Pancreas (tissue), 10 donors: Measurements from ENCODE around the gene FURIN. TPM values are rescaled to one million over a fixed set of nuclear protein-coding genes. Genes with fewer than 3 reads are reported as not detected.

Experiments used
- ATAC-seq, 4 donors: fragments of 200-7000 bp; cut with Tn5 transposase; one replicate each; pipeline versions ENCODE4 v1.8.0 to v1.9.1; 2020; ENCODE audit warnings: mild to moderate bottlenecking in 4 of 4, moderate library complexity in 4 of 4
- DNase-seq, 6 donors: peaks; one replicate each; pipeline ENCODE4 v3.0.0-alpha.2; 2020
- FAIRE-seq: peaks from 2 replicates; lab custom pipeline; 2012; peaks lifted over from hg19 to GRCh38; lab: Jason Lieb, UNC
- H3K27ac ChIP-seq, 4 donors: fragments of 200-600 bp; sonication (generic); 1 replicate in 3 of 4; 2 replicates in 1 of 4; pipeline versions ENCODE4 v1.5.0 to v1.8.0; 2020
- H3K27me3 ChIP-seq, 4 donors: fragments of 200-600 bp; one replicate each; pipeline ENCODE4 v1.8.0; 2021
- H3K36me3 ChIP-seq, 3 donors: fragments of 200-600 bp; sonication (generic) in 1 of 3; one replicate each; pipeline versions ENCODE4 v1.5.0 to v1.8.0; 2020 to 2021
- H3K4me1 ChIP-seq, 3 donors: fragments of 200-600 bp; one replicate each; pipeline ENCODE4 v1.8.0; 2021
- H3K4me3 ChIP-seq, 4 donors: fragments of 200-600 bp; sonication (generic) in 2 of 4; one replicate each; pipeline versions ENCODE4 v1.5.0 to v1.8.0; 2020 to 2021
- H3K9me3 ChIP-seq, 4 donors: fragments of 200-600 bp; one replicate each; pipeline ENCODE4 v1.8.0; 2021
- CTCF ChIP-seq, 4 donors: fragments of 200-600 bp; sonication (generic) in 3 of 4; IDR thresholded peaks; one replicate each; pipeline versions ENCODE4 v1.5.0 to v1.8.0; 2021; ENCODE audit warnings: antibody characterized with exemption in 4 of 4
- WGBS, 2 donors: extraction: QIAGEN DNeasy Blood & Tissue Kit; methylation state at CpG; one replicate each; pipeline ENCODE4 v1.1.7; 2013; 5-methylcytosine and 5-hydroxymethylcytosine counted together
- intact Hi-C, 3 donors: fragments of 100-400 bp; cut with DNase I; formaldehyde crosslinking; loops; one replicate each; pipeline versions ENCODE4 v1.11.1 to v1.14.2; 2022
- polyA plus RNA-seq, 2 donors: library from polyadenylated mRNA; stranded (reverse); fragments of 200-250 nt; gene quantifications; one replicate each; pipeline ENCODE4 v1.2.3, GENCODE V29; 2013
- total RNA-seq, 6 donors: library from RNA; stranded (reverse); fragmentation: NEBNext Ultra II Directional in 4 of 6; extraction: Animal tissue kit (Norgen Biotek cat#: 25700) in 4 of 6; gene quantifications; one replicate each; pipeline versions ENCODE4 v1.2.1 to v1.2.4, GENCODE V29; 2021 to 2023
- donor health status: healthy with polysubstance abuse.
- donor health status: DM: no; HTN: no; CAD: no; lungs with moderate emphysema.
- donor health status: DM: no; HTN: no; CAD: no.
- donor health status: control.
- donor health status: control.
- donor health status: Bipolar disorder and iron deficiency.
- donor health status: DM: yes; HTN: yes; CAD: no.
- donor health status: DM: no; HTN: no; CAD: no.
- donor health status: DM: no; HTN: no; CAD: no.
- donor health status: DM: yes; HTN: yes; CAD: no.

The FURIN gene
- total and polyA plus RNA-seq, 8 donors, result 50.3 to 106 (median 84.2) TPM

- intact Hi-C loops, result no loop called here
- DNase-seq, result no peak
- no peak for TF ChIP-seq CTCF (IDR thresholded peaks at IDR 0.05)
- Histone ChIP-seq H3K4me3 (no peak overlapping the region), H3K4me1 (peaks cover 6 to 42% (median 18%) of the 10 kb centered on the region in 3 donors), H3K9me3 (no peaks in the 10 kb centered on the region), H3K27ac (peak overlapping the region in 2 of 4 donors; percentile 15 to 54), H3K36me3 (no peaks in the 10 kb centered on the region), H3K27me3 (no peaks in the 10 kb centered on the region)
- 33 to 38% methylated on average over 16 of the region's 16 CpGs for whole genome bisulfite sequencing, 2 donors
- peak in 3 of 4 donors; percentile 21 to 44 (median 22) for ATAC-seq
- FAIRE-seq, result no peak
Measured at GRCh38 chr15:90866161-90866715, 2.1 kb upstream of the FURIN start.

GRCh38 chr15:90866800-90867199 lies 1.6 kb upstream of the FURIN start:
- WGBS, 2 donors, result 66 to 72% methylated on average over 3 of the region's 3 CpGs
- Histone ChIP-seq H3K9me3 (no peaks in the 10 kb centered on the region), H3K27ac (peak overlapping the region in 2 of 4 donors; percentile 15 to 54), H3K4me1 (peaks cover 6 to 37% (median 16%) of the 10 kb centered on the region in 3 donors), H3K27me3 (no peaks in the 10 kb centered on the region), H3K4me3 (no peak overlapping the region), H3K36me3 (no peaks in the 10 kb centered on the region)
- intact Hi-C loops, result no loop called here
- ATAC-seq (no peak), FAIRE-seq (no peak), DNase-seq (no peak)
- no peak for TF ChIP-seq CTCF (IDR thresholded peaks at IDR 0.05)

- no peaks in the 10 kb centered on the region for H3K27me3 ChIP-seq
Measured at GRCh38 chr15:90869140-90869541, 753 bp downstream of the FURIN start.

GRCh38 chr15:90869601-90870353 lies 1.4 kb downstream of the FURIN start:
- FAIRE-seq, result no peak
- intact Hi-C loops, result no loop called here

More at GRCh38 chr15:90869140-90869541, 753 bp downstream of the FURIN start:
- no peak for FAIRE-seq
- intact Hi-C loops, result no loop called here
- Histone ChIP-seq H3K36me3 (no peaks in the 10 kb centered on the region), H3K4me3 (no peak overlapping the region), H3K27ac (peak overlapping the region in 3 of 4 donors; percentile 28 to 96 (median 93)), H3K4me1 (peaks cover 14 to 41% (median 23%) of the 10 kb centered on the region in 3 donors), H3K9me3 (no peaks in the 10 kb centered on the region)
- no peak for TF ChIP-seq CTCF (IDR thresholded peaks at IDR 0.05)
- DNase-seq, result no peak
- ATAC-seq, result no peak

More at GRCh38 chr15:90869601-90870353, 1.4 kb downstream of the FURIN start:
- DNase-seq, result peak in 2 of 6 donors; percentile 44 to 53
- no peak for TF ChIP-seq CTCF (IDR thresholded peaks at IDR 0.05)
- no peaks in the 10 kb centered on the region for H3K36me3 ChIP-seq
- no peaks in the 10 kb centered on the region for H3K27me3 ChIP-seq
- 61% methylated on average over 9 of the region's 9 CpGs for WGBS, 2 donors
- peak overlapping the region in 3 of 4 donors; percentile 28 to 96 (median 93) for H3K27ac ChIP-seq
- ATAC-seq, result peak in 2 of 4 donors; percentile 5 to 13
- peak overlapping the region in 2 of 4 donors; percentile 90 to 93 for H3K4me3 ChIP-seq
- H3K4me1 ChIP-seq, result peaks cover 14 to 47% (median 28%) of the 10 kb centered on the region in 3 donors
- H3K9me3 ChIP-seq, result no peaks in the 10 kb centered on the region
